GM18909 (cell line): ENCODE measurements around the gene PTPRM.
"Not testable (repeated sequence)": the region's sequence is repeated elsewhere in the genome, so short reads cannot be mapped to it uniquely, and the experiment has no call there.

Experiments
- ATAC-seq: cut with Tn5 transposase; IDR thresholded peaks from one replicate; pipeline ENCODE4 v1.9.1; 2021; ENCODE audit warnings: mild to moderate bottlenecking; ENCODE audit not compliant: unreplicated experiment, poor library complexity

PTPRM gene

DNA sequence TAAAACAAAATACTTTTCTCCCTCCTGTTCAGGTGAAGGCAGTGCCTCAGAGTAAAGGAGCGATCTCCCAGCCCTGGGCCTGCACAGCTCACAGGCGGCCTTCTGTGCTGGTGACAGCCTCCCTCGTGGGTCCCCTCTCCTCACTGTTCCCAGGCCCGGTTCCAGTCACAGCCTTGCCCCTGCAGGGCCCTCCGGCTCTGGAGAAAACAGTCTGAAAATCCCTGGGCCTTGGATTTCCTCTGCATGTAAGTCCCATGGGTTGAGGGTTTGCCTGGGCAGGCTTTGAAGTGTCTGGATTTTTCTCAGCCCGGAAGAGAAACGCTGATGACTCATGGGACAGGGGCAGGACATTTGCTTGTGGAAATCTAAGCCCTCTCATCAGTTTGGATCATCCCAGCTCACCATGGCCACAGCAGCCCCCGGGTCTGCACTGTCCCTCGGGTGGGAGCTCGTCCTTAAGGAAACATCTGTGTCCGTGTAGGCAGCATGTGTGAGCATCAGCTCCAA, 856.0 kb downstream of the PTPRM start:
- ATAC-seq: no peak

DNA sequence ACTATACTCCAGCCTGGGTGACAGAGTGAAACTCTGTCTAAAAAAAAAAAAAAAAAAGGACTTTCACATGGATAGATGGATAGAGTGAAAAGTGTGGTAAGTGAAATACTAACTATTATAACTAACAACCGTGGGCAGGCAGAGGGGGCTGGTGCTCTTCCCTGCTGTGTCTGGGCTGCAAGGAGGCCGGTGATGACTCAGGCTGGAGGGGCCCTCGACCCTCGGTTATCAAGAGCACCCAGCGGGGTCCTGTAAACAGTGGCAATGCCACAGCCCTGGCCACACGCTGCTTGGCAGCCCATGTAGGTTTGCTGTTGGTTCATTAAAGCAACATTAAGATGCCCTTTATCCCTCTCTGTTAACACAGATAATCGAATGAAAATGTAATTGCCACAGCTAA, 857.4 kb downstream of the PTPRM start:
- no peak for ATAC-seq

DNA sequence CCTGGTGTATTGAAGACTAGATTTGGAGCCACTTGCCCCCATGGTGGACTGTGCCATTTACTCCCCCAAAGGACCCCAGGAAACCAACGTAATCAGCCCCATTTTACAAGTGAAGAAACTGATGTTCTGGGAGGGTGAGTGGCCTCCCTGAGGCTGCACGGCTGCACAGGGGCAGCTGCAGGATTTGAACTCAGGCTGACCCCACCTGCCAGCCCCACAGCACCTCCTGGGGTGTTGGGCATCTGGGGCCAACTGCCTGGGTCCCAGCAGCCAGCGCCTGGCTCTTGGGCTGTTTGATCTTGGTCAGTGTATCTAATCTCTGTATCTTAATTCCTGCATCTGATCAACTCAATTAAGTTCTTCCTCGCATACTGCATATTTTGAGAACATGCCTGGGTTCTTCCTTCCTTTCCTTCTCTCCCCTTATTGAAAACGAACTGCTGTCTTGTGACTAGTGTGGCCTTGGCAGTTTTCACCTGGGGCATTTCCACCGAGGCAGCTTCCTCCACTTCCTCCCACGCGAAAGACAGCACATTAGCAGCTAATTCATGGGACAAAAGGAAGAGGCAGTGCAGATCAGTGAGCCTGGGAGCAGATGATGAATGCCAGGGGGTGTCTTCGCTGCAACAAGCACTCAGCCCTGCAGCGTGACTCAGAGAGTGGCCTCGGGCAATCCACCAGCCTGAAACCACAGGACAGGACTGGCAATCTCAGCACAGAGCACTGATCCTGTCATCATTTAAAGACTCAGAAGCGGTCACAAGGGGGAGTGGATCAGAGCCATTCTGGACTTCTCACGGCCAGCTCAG, 858.0 kb downstream of the PTPRM start:
- no peak for ATAC-seq

DNA sequence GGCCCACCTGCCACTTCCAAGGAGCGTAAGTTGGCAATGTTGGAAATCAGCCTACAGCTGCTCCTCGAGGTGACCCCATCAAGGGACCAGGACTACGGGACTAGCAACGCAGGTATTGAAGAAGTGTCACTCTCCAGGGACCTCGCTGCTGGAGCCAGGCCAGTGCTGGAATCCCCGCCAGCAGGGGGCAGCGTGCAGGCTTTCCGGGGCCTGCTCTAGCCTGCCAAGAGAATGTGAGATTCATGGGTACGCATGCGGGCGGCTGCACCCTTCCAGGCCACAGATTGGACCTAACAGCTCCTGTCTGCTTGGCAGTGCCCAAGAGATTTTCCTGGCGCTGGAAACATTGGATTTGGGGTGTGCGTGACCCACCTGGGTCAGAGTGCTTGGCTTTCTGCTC, 859.3 kb downstream of the PTPRM start:
- ATAC-seq: no peak

DNA sequence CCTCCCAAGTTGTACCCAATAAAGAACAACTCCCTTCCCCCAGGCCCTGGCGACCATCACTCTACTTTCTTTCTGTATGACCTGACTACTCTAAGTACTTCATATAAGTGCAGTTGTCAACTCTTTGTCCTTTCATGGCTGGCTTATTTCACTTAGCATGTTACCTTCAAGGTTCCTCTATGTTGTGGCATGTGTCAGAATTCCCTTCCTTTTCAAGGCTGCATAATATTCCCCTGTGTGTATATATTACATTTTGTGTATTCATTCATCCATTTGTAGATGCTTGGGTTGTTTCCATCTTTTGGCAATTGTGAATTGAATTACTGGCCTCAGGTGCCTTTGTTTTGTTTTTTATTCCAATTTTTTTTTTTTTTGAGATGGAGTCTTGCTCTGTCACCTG, 860.2 kb downstream of the PTPRM start:
- ATAC-seq: no peak

DNA sequence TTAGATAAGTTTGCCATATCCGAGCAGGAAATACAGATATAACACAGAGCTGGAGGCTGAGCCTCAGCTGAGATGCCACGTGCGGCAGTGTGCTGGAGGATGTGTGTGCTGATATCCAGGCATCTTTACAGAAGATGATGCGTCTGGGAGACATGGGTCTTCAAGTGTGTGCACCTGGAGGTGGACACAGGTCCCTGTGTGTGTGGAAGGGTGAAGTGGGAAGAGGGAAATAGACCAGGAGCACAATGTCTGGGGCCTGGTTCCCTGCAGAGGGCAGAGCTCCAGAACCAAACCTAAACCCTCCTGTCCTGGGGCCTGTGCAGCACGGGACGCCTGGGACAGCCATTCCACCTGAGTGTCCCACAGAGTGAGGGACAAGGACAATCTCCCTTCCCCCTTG, 861.8 kb downstream of the PTPRM start:
- ATAC-seq: no peak

DNA sequence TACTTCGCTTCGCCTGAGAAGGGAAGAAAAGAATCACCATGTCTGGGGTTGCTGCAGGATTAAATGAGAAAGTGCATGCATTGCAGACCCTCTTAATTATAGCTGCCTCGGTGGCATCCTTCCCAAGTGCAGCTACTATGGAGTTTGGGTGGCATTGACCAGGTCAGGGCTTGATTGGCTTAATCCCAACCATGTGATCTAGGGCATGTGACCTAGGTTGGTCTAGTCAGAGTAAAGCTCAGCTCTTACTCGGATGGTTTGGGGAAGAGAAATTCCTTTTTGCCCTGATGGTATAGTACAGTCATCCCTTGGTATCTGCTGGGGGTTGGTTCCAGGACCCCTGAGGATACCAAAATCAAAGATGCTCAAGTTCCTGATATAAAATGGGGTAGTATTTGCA, 863.9 kb downstream of the PTPRM start:
- ATAC-seq: no peak

DNA sequence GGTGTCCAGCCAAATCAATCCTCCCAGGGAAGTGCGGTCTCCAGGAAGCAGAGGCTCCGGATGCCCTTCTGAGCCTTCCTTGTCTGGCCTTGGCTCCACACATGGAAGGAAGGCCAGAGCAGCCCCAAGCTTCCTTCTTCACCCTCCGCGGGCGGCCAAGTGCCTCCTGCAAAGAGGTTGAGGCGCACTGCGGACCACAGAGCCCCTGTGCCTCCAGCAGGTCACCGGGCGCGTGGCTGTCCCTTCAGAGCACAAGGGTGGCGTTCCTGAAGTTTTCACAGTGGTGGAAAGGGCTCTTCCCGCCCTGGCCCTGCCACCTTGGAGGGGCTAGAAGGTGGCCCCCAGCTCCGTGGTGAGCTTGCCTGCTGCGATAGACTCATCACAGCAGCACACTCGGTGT, 866.2 kb downstream of the PTPRM start:
- ATAC-seq: no peak

DNA sequence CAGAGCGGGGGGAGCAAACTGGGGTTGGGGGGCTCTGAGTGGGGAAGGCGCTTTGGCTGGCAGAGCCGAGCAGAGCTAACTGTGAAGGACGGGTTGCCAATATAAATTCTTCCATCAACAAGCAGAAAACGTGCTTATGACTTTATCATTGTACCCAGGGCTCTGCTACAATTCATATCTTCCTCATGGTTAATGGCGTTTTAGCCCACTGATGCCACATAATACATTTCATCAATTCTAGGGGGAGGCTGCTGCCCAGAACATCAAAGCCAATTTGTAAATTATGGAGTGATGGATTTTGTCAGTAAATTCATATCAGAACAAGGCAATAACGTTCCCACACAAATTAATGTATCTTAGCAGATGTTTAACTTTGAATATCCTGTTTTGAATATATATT, 866.7 kb downstream of the PTPRM start:
- ATAC-seq: no peak

DNA sequence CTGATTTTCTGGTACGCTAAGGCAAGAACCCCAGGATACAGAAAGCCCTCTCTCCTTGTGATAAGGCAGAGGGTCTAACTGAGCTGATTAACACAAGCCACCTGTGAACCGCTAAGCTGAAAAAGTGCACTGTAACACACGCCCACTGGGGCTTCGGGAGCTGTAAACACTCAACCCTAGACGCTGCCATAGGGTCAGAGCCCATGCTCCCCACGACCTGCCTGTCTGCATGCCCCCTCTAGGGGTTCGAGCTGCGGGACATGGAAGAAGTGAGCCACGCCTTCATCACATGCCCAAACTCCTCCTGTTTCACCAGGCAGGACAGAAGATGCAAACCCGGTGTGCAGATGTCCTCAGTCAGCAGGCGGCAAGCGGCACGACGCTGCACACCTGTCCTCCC, 868.3 kb downstream of the PTPRM start:
- ATAC-seq: no peak

DNA sequence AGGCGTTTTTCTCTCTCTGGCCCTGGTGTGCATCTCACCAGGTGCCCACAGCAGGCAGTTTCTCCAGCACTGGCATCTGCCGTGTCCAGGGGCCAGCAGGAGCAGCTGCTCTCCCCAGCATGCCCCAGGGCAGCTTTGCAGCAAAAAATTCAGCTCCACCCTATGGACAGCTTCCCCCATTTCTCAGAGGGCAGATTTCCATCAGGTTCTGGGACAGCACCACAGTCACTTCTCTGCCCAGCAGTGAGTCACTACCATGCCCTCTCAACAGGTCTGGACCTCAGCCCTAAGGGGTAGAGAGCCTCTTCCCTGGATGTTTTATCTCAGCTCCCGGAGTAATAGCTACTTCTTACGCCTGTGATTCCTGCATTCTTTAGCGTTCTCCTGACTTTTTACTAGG, 871.9 kb downstream of the PTPRM start:
- ATAC-seq: no peak

DNA sequence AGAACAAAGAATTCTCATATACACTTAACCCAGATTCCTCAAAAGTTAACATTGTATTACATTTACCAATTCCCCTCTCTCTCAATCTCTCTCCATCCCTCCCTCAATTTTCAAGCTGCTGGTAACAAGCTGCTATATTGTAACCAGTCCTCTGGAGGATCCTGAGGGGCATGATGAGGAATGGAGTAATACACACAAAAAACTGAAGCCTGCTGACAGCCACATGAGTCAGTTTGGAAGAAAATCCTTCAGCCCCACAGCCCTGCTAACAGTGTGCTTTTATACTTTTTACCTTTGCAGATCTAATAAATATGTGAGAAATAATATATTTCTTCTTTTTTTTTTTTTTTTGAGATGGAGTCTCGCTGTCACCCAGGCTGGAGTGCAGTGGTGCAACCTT, 876.4 kb downstream of the PTPRM start:
- ATAC-seq: no peak

DNA sequence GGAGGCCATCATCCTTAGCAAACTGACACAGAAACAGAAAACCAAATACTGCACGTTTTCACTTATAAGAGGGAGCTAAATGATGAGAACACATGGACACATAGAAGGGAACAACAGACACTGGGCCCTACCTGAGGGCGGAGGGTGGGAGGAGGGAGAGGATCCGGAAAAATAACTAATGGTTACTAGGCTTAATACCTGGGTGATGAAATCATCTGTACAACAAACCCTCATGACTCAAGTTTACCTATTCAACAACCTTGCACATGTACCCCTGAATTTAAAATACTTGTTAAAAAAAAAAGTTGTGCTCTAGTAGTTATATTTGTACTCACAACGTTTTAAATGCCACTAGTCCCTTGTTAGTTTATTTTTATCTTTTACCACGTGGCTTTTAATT, 879.8 kb downstream of the PTPRM start:
- not testable (repeated sequence) for ATAC-seq

DNA sequence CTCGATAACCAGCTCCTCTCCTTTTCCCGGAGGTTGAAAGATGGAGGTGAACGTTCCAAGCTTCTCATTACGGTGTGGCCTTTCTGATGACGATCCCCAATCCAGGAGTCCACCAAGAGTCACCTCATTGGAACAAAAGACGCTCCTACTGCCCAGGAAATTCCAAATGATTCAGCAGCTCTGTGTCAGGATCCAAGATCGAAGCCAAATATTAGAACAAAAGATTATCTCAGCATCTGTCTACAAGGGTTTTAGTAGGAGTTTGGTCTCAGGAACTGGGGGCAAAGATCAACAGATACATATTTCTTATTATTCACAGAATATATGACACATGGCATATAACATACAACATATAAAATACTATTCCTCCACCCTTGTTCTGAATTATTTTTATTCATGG, 881.0 kb downstream of the PTPRM start:
- ATAC-seq: no peak

DNA sequence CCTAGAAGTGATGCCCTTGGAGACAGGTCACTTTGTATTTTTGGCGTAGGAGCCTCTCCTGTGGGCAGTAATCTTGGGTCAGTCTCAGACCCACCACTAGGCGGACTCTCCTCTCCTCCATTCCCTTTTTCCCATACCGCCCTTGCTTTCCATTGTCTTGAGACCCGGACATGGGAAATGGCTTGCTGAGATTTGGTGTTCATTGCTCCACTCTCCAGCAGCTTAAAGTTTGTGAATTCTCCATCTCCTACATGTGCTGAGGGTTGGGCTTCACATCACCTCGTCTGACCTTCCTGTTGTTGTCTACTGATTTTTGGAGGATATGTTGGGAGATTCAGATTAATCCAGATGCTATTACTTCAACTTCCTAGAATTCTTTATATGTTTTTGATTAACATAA, 882.9 kb downstream of the PTPRM start:
- ATAC-seq: no peak

DNA sequence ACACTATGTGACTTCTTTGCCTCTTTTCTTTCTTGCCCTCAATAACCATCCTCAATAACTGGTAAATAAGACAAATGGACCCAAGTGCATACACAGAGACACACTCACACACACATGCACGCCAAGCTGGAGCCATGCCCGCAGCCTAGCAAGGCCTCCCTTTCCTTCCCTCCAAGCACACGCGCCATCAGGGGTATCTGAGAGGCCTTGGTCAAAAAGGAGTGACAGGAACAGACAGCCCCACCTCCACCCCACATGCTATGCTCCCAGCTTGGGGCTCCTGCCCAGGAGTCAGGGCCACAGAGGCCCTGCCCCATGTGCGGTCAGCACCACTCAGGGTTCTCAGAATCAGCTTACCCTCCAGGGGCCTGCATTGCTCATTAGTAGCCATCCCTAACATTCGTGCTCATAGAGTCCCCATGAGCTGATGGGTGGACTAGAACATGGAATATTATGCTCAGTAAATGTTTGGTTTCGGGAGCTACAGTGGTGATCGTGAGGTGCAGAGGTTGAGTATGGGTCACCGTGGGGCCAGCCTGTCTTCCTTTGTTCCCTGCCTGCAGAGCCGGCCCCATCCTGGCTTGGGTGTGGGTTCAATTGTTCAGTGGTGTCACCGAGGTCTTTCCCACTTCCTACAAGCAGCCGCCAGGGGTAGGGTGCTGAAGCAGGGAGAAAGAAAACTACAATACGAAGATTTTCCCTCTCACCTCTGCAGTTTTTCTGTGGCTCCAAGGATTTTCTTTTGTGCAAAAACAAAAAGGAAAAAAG, 884.0 kb downstream of the PTPRM start:
- ATAC-seq: no peak

DNA sequence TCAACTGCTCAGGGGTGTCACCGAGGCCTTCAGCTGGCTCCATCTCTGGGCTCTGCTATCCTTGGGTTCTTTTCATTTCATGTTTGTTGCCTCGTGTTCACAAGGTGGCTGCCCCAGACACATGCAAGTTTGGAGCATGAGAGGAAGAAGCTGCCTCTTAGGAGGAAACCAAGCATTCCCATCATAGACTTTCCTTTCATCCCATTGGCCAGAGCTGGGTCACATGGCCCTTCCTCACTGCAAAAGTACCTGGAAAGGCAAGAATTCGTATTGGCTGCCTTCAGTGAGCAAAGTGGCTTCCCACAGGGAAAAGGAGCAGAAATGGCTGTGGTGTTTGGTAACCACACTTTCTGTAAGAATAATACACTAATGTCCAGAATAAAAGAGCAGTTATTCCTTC, 886.4 kb downstream of the PTPRM start:
- ATAC-seq: no peak

DNA sequence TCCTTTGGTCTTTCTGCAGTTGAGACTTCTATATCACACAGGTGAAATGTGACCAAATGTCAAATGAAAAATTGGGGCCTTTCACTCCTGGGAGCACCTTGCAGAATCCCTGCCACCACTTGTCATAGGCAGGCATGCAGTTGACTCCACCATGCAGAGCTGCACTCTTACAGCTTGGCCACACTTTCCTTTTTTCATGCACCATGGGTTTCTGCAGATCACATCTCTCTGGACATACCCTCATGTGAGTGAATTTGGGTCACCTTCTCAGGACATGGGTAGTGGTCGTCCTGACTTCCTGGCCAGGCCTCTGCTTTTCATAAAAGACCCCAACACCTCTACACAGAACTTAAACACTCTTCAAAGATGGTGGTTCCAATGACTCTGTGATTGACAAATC, 887.0 kb downstream of the PTPRM start:
- no peak for ATAC-seq

DNA sequence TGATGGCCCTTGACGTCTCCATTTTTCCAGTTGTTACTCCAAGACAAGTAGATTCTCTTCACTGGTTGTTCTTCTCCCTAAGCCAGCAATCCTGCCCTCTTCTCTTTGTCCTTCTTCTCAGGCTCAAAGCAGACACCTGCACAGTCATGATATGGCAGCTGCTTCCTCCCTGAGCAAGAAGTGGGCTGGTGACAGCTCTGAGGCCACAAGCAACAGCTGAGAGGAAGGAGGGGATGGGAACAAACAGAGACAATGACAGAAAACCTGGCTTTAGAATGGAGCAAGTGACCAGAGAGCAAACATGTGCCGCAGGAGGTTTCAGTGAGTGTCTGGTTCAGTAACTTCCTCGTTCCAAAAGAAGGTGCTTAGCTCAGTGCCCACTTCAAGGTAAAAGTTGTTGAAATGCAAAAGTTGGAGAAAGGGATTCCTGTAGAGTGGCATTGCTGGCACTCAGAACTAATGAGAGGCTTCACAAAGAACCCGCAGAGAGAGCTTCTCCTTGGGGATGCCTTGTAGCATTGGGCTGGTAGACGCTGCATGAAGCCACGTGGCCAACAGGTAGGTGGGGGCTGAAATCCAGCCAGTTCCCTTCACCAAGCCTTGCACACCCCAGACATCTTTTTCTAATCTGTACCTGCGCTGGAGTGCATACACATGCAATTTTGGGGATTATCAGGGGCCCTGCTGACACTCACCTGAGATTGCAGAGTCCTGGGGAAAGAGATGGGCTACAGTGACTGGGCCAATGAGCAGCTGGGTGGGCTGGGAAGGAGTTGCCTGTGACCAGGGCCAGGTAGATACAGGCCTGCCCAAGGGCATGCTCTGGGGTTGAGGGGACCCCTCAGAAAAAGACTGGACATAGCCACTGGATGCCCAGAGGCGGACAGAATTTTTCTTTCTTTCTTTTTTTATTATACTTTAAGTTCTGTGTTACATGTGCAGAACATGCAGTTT, 888.8 kb downstream of the PTPRM start:
- ATAC-seq: no peak
